Thoracic aorta (tissue), 2 donors: Measurements from ENCODE around the gene LBHD2. TPM values are rescaled to one million over a fixed set of nuclear protein-coding genes. Genes with fewer than 3 reads are reported as not detected.

Source experiments
- ATAC-seq: fragments of 150-250 bp; one replicate; pipeline ENCODE4 v1.8.0; 2017; ENCODE audit warnings: low read depth; ENCODE audit not compliant: insufficient number of reproducible peaks, low FRiP score
- DNase-seq: peaks from one replicate; pipeline ENCODE4 v3.0.0-alpha.2; 2020; ENCODE audit warnings: low spot score
- H3K27ac ChIP-seq, 2 donors: fragments of 200-600 bp; sonication (generic); 1 replicate in 1 of 2; 2 replicates in 1 of 2; pipeline ENCODE4 v1.5.1; 2016; ENCODE audit warnings: mild to moderate bottlenecking in 2 of 2, moderate library complexity in 2 of 2
- H3K27me3 ChIP-seq: fragments of 200-600 bp; sonication (generic); replicated peaks from 2 replicates; pipeline ENCODE4 v1.6.0; 2016; ENCODE audit warnings: mild to moderate bottlenecking; ENCODE audit not compliant: insufficient read depth
- H3K36me3 ChIP-seq: fragments of 200-600 bp; sonication (generic); one replicate; pipeline ENCODE4 v1.5.1; 2016
- H3K4me1 ChIP-seq, 2 donors: fragments of 200-600 bp; sonication (generic); 1 replicate in 1 of 2; 2 replicates in 1 of 2; pipeline versions ENCODE4 v1.5.1 to v1.6.0; 2016; ENCODE audit warnings: low read depth in 2 of 2, mild to moderate bottlenecking in 1 of 2; ENCODE audit not compliant: control insufficient read depth in 1 of 2
- H3K4me3 ChIP-seq: fragments of 200-600 bp; sonication (generic); 2 replicates; pipeline ENCODE4 v1.5.1; 2016; ENCODE audit warnings: mild to moderate bottlenecking
- H3K9me3 ChIP-seq: fragments of 200-600 bp; sonication (generic); 2 replicates; pipeline ENCODE4 v1.5.1; 2016
- total RNA-seq, 2 donors: library from RNA; depleted of rRNA; stranded (reverse); fragments of >200 nt; gene quantifications; one replicate each; pipeline versions ENCODE4 v1.1.0 to v1.2.3, GENCODE V29; 2016
- TF ChIP-seq, protein P1 (sequence below): fragments of 200-600 bp; sonication (generic); IDR thresholded peaks from one replicate; pipeline ENCODE4 v1.5.1; 2019; ENCODE audit warnings: antibody characterized with exemption

Gene LBHD2
- total RNA-seq, 2 donors from 2014 or later: not detected

DNA sequence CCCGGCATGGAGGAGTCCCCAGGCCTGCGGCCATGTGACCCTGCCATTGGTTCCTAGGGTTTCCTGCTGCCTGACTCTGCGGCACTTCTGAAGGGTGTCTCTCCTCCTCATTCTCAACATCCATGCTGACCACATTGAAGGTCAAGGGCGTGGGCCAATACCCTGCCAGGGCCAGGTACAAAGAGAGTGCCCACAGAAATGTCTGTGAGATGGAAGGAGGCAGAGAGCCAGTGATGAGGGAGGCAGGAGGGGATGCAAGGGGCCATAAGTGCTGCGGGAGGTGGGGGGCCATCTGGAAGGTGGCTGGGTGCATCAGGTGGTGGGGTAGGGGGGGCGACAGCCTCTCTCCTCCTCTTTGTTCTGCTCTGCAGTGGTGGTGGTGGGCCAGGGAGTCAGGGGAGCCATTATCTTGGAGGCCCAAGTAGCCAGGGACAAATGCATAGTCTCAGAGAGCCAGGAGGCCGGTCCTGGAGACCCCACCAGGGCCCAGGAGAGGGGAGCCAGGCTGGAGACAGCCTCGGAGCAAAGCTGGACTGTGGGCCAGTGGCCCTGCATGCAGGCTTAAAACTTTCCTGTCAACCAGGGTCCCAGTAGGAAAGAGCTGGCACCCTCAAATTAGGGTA lies 13.6 kb upstream of the LBHD2 start:
- TF ChIP-seq, protein P1, sequence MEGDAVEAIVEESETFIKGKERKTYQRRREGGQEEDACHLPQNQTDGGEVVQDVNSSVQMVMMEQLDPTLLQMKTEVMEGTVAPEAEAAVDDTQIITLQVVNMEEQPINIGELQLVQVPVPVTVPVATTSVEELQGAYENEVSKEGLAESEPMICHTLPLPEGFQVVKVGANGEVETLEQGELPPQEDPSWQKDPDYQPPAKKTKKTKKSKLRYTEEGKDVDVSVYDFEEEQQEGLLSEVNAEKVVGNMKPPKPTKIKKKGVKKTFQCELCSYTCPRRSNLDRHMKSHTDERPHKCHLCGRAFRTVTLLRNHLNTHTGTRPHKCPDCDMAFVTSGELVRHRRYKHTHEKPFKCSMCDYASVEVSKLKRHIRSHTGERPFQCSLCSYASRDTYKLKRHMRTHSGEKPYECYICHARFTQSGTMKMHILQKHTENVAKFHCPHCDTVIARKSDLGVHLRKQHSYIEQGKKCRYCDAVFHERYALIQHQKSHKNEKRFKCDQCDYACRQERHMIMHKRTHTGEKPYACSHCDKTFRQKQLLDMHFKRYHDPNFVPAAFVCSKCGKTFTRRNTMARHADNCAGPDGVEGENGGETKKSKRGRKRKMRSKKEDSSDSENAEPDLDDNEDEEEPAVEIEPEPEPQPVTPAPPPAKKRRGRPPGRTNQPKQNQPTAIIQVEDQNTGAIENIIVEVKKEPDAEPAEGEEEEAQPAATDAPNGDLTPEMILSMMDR: no peak
- DNase-seq: no peak
- Histone ChIP-seq H3K9me3 (no peaks in the 10 kb centered on the region), H3K4me1 (peaks cover 0 to 6% of the 10 kb centered on the region in 2 donors), H3K4me3 (no peak overlapping the region), H3K36me3 (no peaks in the 10 kb centered on the region), H3K27ac (no peak overlapping the region), H3K27me3 (no peaks in the 10 kb centered on the region)
- ATAC-seq: no peak

DNA sequence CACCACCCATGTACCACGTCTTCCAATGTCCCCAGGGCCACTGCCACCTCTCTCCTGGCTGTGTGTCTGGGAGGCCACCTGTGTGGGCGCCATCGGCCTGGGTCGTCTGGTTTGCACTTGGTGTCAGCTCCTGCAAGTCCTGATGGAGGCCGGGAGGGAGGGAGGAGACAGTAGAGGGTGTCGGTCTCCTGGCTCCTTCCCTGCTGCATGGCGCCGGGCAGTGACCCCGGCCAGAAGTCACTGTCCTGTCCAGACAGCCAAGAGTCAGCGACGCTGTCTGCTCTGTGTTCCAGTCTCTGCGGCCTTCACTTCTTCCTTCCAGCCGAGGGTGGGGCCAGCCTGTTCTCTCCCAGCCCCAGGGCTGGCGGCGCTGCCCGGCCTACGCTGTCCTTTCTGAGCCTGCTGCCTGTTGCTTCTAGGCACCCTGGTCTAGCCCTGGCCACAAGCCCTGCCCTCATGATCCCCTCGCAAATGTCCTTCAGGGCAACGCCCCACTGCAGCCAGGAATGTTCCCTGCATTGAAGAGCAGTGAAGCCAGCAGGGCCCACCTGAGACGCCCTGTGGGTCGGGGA lies 13.0 kb upstream of the LBHD2 start:
- no peak for DNase-seq
- no peak for ATAC-seq
- TF ChIP-seq, protein P1: no peak
- no peaks in the 10 kb centered on the region for H3K36me3 ChIP-seq
- H3K27ac ChIP-seq: no peak overlapping the region
- no peaks in the 10 kb centered on the region for H3K9me3 ChIP-seq
- H3K4me3 ChIP-seq: no peak overlapping the region
- no peaks in the 10 kb centered on the region for H3K27me3 ChIP-seq
- H3K4me1 ChIP-seq: peaks cover 0 to 7% of the 10 kb centered on the region in 2 donors

DNA sequence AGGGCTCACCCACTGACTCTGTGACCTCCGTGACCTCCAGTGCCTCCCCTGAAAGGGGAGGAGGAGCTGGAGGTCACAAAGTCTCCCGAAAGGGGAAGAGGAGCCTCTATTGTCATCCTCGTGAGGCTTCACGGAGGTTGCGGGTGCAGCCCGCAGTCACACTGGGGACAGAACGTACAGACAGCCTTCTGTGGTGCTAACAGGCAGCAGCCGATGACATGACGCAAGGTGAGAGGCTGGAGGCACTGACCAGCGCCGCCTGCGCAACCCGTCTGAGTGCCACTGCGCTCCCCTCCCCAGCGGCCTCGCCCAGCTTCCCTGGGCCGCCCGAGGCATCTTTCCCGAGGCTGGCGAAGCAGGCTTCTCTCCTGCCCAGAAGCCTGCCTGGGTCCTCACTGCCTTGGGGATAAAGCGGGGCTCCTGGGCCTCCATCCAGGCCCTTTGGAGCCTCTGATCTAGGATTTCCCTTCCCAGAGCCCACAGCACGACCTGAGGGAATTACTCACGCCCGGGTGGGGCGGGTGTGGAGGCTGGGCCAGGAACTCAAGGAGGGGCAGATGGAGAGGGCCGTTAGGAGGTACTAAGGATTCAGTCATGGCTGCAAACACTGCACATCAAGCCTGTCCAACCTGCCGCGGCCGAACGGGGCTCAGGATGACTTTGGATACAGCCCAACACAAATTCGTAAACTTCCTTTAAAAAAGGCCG lies 12.3 kb upstream of the LBHD2 start:
- no peak for ATAC-seq
- TF ChIP-seq, protein P1: no peak
- Histone ChIP-seq H3K27me3 (no peaks in the 10 kb centered on the region), H3K4me3 (no peak overlapping the region), H3K36me3 (no peaks in the 10 kb centered on the region), H3K9me3 (no peaks in the 10 kb centered on the region), H3K27ac (no peak overlapping the region), H3K4me1 (peaks cover 0 to 7% of the 10 kb centered on the region in 2 donors)
- no peak for DNase-seq

DNA sequence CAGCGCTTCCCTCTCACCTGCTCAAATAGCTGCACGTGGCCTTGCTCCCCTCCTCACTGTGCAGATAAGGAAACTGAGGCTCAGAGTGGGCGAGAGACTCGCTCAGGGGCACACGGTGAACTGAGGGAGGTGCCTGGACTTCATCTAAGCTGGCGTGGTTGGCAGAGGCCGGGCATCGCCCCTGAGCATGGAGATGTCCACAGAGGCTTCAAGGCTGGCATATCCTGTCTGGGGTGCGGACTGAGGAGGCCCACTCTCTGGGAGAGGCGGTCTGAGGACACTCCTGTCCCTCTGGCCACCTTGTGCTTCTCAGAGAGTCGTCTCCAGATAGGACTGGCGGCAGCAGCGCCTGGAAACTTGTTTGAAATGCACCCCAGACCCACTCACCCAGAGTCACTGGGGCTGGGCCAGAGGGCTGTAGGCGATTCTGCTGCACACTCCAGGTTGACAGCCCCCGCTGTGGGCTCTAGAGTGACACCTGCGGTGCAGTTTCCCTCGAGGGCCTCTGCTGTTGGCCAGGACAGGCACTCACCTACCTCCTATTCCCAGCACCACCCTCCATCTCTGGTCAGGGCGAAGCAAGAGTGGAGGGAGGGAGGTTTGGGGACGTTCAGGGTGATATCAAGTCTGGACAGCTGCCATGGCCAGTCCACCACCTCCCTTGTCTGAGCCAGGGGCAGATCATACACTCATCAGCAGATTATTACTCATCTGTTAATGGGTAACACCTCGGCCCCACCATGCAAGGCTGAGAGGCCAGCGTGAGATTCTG lies 11.2 kb upstream of the LBHD2 start:
- Histone ChIP-seq H3K4me1 (peaks cover 0 to 7% of the 10 kb centered on the region in 2 donors), H3K4me3 (no peak overlapping the region), H3K36me3 (no peaks in the 10 kb centered on the region), H3K9me3 (no peaks in the 10 kb centered on the region), H3K27me3 (no peaks in the 10 kb centered on the region), H3K27ac (no peak overlapping the region)
- TF ChIP-seq, protein P1: no peak
- ATAC-seq: no peak
- DNase-seq: no peak

DNA sequence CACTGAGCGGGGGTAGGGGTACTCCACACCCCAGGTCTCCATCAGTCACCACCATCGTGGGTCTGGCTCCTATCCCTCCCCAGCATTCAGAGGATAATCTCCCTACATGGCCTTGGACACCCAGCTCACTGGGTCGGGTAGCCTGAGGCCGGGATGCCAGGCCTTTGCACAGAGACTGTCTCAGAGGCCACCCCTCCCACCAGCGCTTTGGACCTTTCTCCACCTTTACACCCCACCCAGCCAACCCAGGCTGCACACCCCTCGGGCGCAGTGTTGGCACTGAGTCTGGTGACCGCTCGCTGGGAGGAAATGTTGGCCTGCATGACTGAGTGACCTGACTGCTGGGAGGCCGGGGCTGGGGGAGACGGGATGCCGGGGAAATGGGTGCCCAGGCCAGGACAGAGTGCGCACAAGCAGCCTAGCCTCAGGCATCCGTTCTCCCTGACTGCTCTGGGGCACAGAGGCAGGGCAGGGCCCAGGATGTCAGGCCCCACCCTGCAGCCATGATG lies 10.6 kb upstream of the LBHD2 start:
- DNase-seq: no peak
- Histone ChIP-seq H3K36me3 (no peaks in the 10 kb centered on the region), H3K4me3 (no peak overlapping the region), H3K27ac (no peak overlapping the region), H3K4me1 (peaks cover 0 to 7% of the 10 kb centered on the region in 2 donors), H3K9me3 (no peaks in the 10 kb centered on the region), H3K27me3 (no peaks in the 10 kb centered on the region)
- TF ChIP-seq, protein P1: no peak
- no peak for ATAC-seq
